OCI-LY7 (cell line): ENCODE results near the gene SOX8. TPM values are rescaled to one million over a fixed set of nuclear protein-coding genes. Genes with fewer than 3 reads are reported as not detected.

Experiments
- BruUV-seq: library from RNA; stranded (reverse); fragments of 400-500 nt; replicated peaks from 2 replicates; lab custom pipeline; 2021; lab: Mats Ljungman, UMichigan
- CTCF ChIA-PET: fragments of 300-600 bp; sonication (Branson Sonifier 250); formaldehyde crosslinking; loops from one replicate; lab custom pipeline; 2022; ENCODE audit warnings: antibody characterized with exemption; ENCODE audit not compliant: unreplicated experiment; lab: Charles Lee
- POLR2A ChIA-PET: fragments of 300-600 bp; sonication (Branson Sonifier 250); formaldehyde crosslinking; loops from one replicate; lab custom pipeline; 2022; ENCODE audit warnings: antibody characterized with exemption; lab: Charles Lee
- DNase-seq: peaks from one replicate; pipeline ENCODE4 v3.0.0-alpha.2; 2015; ENCODE audit warnings: low spot score
- H2AFZ ChIP-seq: fragments of 200-600 bp; sonication (generic), shearing (Covaris generic); 2 replicates; pipeline ENCODE4 v1.6.1; 2014; ENCODE audit warnings: mild to moderate bottlenecking, antibody characterized with exemption, low read length, moderate library complexity
- H3K27ac ChIP-seq: fragments of 200-600 bp; sonication (generic); 2 replicates; pipeline ENCODE4 v1.5.1; 2014; ENCODE audit warnings: mixed run types, low read depth, mild to moderate bottlenecking, moderate library complexity, low read length, inconsistent platforms; ENCODE audit not compliant: poor library complexity, severe bottlenecking
- H3K36me3 ChIP-seq: fragments of 200-600 bp; sonication (generic); 2 replicates; pipeline ENCODE4 v1.6.1; 2014; ENCODE audit warnings: mild to moderate bottlenecking, antibody characterized with exemption, low read length, moderate library complexity, mixed read lengths; ENCODE audit not compliant: insufficient read depth
- H3K4me1 ChIP-seq: fragments of 200-600 bp; sonication (generic); 2 replicates; pipeline ENCODE4 v1.5.1; 2014; ENCODE audit warnings: mild to moderate bottlenecking, low read length; ENCODE audit not compliant: insufficient read depth, poor library complexity, severe bottlenecking
- H3K4me2 ChIP-seq: fragments of 200-600 bp; sonication (generic); 2 replicates; pipeline ENCODE4 v1.6.1; 2014; ENCODE audit warnings: mild to moderate bottlenecking, low read length
- H3K4me3 ChIP-seq: fragments of 200-600 bp; sonication (generic); 2 replicates; pipeline ENCODE4 v1.5.1; 2014; ENCODE audit warnings: mild to moderate bottlenecking, low read depth, low read length; ENCODE audit not compliant: poor library complexity, severe bottlenecking
- H3K79me2 ChIP-seq: fragments of 200-600 bp; sonication (generic); 2 replicates; pipeline ENCODE4 v1.6.1; 2016; ENCODE audit warnings: low read depth, mild to moderate bottlenecking, low read length, moderate library complexity, mixed read lengths; ENCODE audit not compliant: insufficient read depth
- H3K9me2 ChIP-seq: fragments of 200-600 bp; sonication (generic); 2 replicates; pipeline ENCODE4 v1.6.1; 2016; ENCODE audit warnings: mild to moderate bottlenecking, low read length, mixed read lengths; ENCODE audit not compliant: insufficient read depth
- H3K9me3 ChIP-seq: fragments of 200-600 bp; sonication (generic); 2 replicates; pipeline ENCODE4 v1.6.1; 2014; ENCODE audit warnings: mild to moderate bottlenecking, mixed run types, low read length, mixed read lengths
- H4K20me1 ChIP-seq: fragments of 200-600 bp; sonication (generic); 2 replicates; pipeline ENCODE4 v1.6.1; 2014; ENCODE audit warnings: mild to moderate bottlenecking, antibody characterized with exemption, low read length, moderate library complexity, mixed read lengths; ENCODE audit not compliant: insufficient read depth
- EZH2phosphoT487 ChIP-seq: fragments of 200-600 bp; sonication (generic); IDR thresholded peaks from 2 replicates; pipeline ENCODE4 v1.6.1; 2018; ENCODE audit warnings: low read depth, borderline replicate concordance, mild to moderate bottlenecking, mixed run types, antibody characterized with exemption, low read length, moderate library complexity, mixed read lengths
- intact Hi-C: fragments of 100-400 bp; cut with micrococcal nuclease; formaldehyde crosslinking; loops from one replicate; pipeline ENCODE4 v1.10.0; 2022; ENCODE audit not compliant: unreplicated experiment
- total RNA-seq, 2 experiments: library from RNA; depleted of rRNA in 1 of 2; stranded (reverse); fragments of >200 nt in 1 of 2; shearing (Covaris generic) in 1 of 2; gene quantifications; 2 replicates each; pipeline ENCODE4 v1.2.3, GENCODE V29; 2014 to 2022
- TF ChIP-seq, protein P1 (sequence below): fragments of 200-600 bp; sonication (generic); conservative IDR thresholded peaks from 2 replicates; pipeline ENCODE4 v1.5.1; 2014; ENCODE audit warnings: mild to moderate bottlenecking, antibody characterized with exemption, low read length, moderate library complexity, mixed read lengths

SOX8 gene
- total RNA-seq, 2 experiments from 2014 or later = 0.85 to 2.4 TPM

DNA sequence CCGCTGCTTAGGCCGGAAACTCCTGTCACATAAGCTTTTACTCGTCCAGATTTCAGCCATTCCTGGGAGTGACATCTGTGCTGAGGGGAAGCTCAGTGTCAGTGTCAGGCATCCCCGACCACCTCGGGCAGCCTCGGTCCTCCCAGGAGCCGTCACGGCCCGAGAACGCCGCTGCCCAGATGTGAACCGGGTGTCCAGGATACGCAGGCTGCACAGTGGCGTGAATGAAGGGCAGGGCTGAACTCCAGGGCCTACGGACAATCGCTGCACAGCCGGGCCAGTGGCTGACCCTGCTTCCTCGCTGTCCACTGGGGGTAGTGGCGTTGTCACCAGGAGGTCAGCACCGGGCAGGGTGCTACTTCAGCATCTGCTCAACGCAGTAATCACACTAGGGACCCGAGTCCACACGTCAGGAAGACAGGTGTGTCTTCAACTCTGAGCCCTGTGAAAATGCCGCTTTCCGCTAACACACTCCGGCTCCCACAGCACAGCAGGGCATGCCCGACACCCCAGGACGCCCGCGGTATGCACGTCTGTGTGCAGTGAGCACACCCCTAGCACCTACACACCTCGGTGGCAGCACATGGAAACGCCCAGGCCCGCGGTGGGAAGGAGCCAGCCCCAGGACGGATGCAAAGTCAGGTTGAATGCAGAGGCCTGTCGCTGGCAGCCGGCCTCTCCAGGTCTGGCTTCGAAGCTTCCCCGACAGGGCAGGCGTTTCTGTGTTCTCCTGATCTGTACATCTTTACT lies 13.8 kb upstream of the SOX8 start:
- peaks cover 13% of the 10 kb centered on the region for H3K4me1 ChIP-seq
- CTCF ChIA-PET = no interaction called here
- BruUV-seq = no TSS peak

DNA sequence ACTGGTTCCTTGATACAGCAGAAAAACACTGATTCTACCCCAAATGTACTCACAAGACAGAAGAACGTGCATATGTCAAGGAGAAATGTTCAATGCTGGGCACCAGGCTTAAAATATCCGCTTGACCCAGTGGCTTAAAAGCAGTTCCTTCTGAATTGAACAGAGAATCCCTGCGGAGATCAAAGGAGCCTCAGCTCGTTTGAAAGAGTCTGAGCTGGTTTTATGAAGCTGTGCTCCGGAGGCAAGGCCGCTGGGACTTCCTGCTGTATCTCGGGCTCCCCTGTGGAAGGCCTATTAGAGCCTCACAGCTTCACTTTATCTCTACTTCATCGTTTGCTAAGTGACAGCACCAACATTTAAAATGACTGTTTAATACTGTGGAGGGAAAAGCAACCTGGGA lies 12.9 kb upstream of the SOX8 start:
- TF ChIP-seq EZH2phosphoT487 = no peak
- BruUV-seq = TSS peak; percentile 57
- Histone ChIP-seq H3K9me2 (no peaks in the 10 kb centered on the region), H3K4me3 (no peak overlapping the region), H4K20me1 (no peaks in the 10 kb centered on the region), H3K36me3 (0 out of 2 replicates have a peak, but pooled peaks cover 4% of the 10 kb centered on the region), H3K27ac (no peak overlapping the region), H2AFZ (no peak overlapping the region), H3K4me1 (peaks cover 18% of the 10 kb centered on the region), H3K9me3 (no peaks in the 10 kb centered on the region), H3K4me2 (no peak overlapping the region), H3K79me2 (no peaks in the 10 kb centered on the region)
- no peak for DNase-seq
- CTCF ChIA-PET = no interaction called here
- POLR2A ChIA-PET = interaction anchor here (0.9 kb wide), 1 partner anchor 58 kb away, joined by 4 read pairs; no protein-coding TSS in a partner anchor
- intact Hi-C loops = no loop called here

More for the DNA sequence above, 13.8 kb upstream of the SOX8 start:
- intact Hi-C loops = no loop called here
- no peak for DNase-seq
- TF ChIP-seq EZH2phosphoT487 = no peak
- TF ChIP-seq, protein P1, sequence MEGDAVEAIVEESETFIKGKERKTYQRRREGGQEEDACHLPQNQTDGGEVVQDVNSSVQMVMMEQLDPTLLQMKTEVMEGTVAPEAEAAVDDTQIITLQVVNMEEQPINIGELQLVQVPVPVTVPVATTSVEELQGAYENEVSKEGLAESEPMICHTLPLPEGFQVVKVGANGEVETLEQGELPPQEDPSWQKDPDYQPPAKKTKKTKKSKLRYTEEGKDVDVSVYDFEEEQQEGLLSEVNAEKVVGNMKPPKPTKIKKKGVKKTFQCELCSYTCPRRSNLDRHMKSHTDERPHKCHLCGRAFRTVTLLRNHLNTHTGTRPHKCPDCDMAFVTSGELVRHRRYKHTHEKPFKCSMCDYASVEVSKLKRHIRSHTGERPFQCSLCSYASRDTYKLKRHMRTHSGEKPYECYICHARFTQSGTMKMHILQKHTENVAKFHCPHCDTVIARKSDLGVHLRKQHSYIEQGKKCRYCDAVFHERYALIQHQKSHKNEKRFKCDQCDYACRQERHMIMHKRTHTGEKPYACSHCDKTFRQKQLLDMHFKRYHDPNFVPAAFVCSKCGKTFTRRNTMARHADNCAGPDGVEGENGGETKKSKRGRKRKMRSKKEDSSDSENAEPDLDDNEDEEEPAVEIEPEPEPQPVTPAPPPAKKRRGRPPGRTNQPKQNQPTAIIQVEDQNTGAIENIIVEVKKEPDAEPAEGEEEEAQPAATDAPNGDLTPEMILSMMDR = no peak
- POLR2A ChIA-PET = interaction anchor here (0.6 to 0.9 kb wide), 2 partner anchors 59 to 428 kb away, joined by 3 to 4 read pairs; no protein-coding TSS in a partner anchor
- no peaks in the 10 kb centered on the region for H4K20me1 ChIP-seq
- no peaks in the 10 kb centered on the region for H3K9me2 ChIP-seq
- H3K4me2 ChIP-seq = no peak overlapping the region
- H3K9me3 ChIP-seq = no peaks in the 10 kb centered on the region
- H3K36me3 ChIP-seq = 0 out of 2 replicates have a peak, but pooled peaks cover 4% of the 10 kb centered on the region
- no peak overlapping the region for H3K27ac ChIP-seq
- H2AFZ ChIP-seq = no peak overlapping the region
- H3K4me3 ChIP-seq = no peak overlapping the region
- H3K79me2 ChIP-seq = no peaks in the 10 kb centered on the region

DNA sequence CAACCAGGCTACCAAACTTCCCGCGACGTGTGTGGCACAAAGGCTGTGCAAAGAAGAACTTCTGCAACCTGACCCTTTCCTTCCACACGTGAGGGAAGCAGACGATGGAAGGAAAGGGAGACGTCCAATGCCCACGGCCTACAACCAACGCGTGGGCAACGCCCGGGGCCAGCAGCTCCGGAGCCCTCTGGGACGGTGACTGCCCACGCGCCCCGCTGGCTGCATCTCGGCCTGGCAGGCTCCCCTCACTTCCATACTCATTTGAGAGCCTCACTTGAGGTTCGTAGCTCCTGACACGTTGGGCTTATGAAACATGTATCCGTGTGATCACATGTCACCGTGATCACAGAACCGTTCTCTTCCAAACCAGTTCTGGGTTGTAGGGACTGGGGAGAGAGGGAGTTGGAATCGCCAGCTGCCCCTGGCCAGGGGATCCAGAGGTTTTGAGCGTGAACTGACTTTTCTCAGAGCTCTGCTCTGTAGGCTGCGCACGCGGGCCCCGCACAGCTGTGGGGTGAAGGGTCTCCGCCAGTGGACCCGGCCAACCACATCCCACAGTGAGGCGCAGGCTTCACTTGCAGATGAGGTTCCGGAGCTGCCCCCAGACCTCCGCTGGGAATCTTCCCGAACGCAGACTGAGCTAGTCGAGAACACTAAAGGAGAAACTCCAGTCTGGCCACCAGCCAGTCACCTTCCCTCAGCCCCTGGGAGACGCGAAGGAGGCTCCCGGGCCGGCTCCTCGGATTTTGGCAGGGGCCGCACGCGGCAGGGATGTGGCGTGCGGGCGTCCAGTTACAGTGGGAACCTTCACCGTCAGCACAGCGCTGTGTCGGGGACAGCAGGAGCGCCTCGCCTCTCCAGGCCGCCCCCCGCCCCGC lies 11.8 kb upstream of the SOX8 start:
- Histone ChIP-seq H3K27ac (no peak overlapping the region), H3K36me3 (0 out of 2 replicates have a peak, but pooled peaks cover 4% of the 10 kb centered on the region), H4K20me1 (no peaks in the 10 kb centered on the region), H2AFZ (peak overlapping the region; percentile 90), H3K9me2 (no peaks in the 10 kb centered on the region), H3K79me2 (no peaks in the 10 kb centered on the region), H3K4me3 (peak overlapping the region; percentile 94), H3K4me1 (peaks cover 30% of the 10 kb centered on the region), H3K4me2 (peak overlapping the region; percentile 70), H3K9me3 (no peaks in the 10 kb centered on the region)
- no peak for DNase-seq
- POLR2A ChIA-PET = interaction anchor here (0.6 kb wide), 1 partner anchor 844 kb away, joined by 3 read pairs; no protein-coding TSS in a partner anchor
- TF ChIP-seq EZH2phosphoT487 = no peak
- TF ChIP-seq, protein P1 = no peak
- CTCF ChIA-PET = no interaction called here
- intact Hi-C loops = loop anchor here (5.0 kb wide), 1 partner anchor 643 kb away; the partner anchor contains the start of genes CRAMP1 and IFT140
- BruUV-seq = no TSS peak
